AG09309 (cell line): ENCODE results near the gene HDHD2.

ENCODE experiments used
- DNase-seq: peaks from one replicate; pipeline ENCODE4 v3.0.0-alpha.2; 2010; ENCODE audit warnings: low read depth
- H3K4me3 ChIP-seq: 2 replicates; pipeline ENCODE4 v1.5.1; 2011; ENCODE audit warnings: mild to moderate bottlenecking, low read depth, low read length, moderate library complexity; ENCODE audit not compliant: control insufficient read depth
- TF ChIP-seq, protein P1 (sequence below): IDR thresholded peaks from 2 replicates; pipeline ENCODE4 v1.5.1; 2011; ENCODE audit warnings: mild to moderate bottlenecking, low read depth, low read length, inconsistent platforms; ENCODE audit not compliant: insufficient read depth, control insufficient read depth; ENCODE audit errors: missing control alignments

The HDHD2 gene

GRCh38 chr18:47120428-47120827 is 29.9 kb downstream of the HDHD2 start:
- DNase-seq = no peak
- H3K4me3 ChIP-seq = no peak overlapping the region
- TF ChIP-seq, protein P1, sequence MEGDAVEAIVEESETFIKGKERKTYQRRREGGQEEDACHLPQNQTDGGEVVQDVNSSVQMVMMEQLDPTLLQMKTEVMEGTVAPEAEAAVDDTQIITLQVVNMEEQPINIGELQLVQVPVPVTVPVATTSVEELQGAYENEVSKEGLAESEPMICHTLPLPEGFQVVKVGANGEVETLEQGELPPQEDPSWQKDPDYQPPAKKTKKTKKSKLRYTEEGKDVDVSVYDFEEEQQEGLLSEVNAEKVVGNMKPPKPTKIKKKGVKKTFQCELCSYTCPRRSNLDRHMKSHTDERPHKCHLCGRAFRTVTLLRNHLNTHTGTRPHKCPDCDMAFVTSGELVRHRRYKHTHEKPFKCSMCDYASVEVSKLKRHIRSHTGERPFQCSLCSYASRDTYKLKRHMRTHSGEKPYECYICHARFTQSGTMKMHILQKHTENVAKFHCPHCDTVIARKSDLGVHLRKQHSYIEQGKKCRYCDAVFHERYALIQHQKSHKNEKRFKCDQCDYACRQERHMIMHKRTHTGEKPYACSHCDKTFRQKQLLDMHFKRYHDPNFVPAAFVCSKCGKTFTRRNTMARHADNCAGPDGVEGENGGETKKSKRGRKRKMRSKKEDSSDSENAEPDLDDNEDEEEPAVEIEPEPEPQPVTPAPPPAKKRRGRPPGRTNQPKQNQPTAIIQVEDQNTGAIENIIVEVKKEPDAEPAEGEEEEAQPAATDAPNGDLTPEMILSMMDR = no peak

DNA sequence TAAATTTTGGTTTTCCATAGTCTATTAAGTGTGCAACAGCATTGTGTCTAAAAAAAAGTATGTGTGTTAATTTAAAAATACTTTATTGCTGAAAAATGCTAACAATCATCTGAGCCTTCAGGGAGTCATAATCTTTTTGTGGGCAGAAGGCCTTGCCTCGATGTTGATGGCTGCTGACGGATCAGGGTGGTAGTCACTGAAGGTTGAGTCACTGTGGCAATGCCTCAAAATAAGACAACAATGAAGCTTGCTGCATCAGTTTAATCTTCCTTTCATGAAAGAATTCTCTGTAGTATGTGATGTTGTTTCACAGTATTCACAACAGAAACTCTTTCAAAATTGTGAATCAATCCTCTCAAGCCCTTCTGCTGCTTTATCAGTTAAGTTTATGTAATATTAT is 31.3 kb downstream of the HDHD2 start:
- DNase-seq = peak; percentile 45
- TF ChIP-seq, protein P1 = no peak
- H3K4me3 ChIP-seq = no peak overlapping the region

GRCh38 chr18:47115205-47115604 is 35.1 kb downstream of the HDHD2 start:
- no peak for DNase-seq
- no peak overlapping the region for H3K4me3 ChIP-seq
- TF ChIP-seq, protein P1 = no peak

GRCh38 chr18:47113796-47114540 is 36.3 kb downstream of the HDHD2 start:
- H3K4me3 ChIP-seq = no peak overlapping the region
- TF ChIP-seq, protein P1 = no peak
- DNase-seq = peak; percentile 35

GRCh38 chr18:47110492-47111274 is 39.6 kb downstream of the HDHD2 start:
- H3K4me3 ChIP-seq = no peak overlapping the region
- TF ChIP-seq, protein P1 = no peak
- DNase-seq = no peak

DNA sequence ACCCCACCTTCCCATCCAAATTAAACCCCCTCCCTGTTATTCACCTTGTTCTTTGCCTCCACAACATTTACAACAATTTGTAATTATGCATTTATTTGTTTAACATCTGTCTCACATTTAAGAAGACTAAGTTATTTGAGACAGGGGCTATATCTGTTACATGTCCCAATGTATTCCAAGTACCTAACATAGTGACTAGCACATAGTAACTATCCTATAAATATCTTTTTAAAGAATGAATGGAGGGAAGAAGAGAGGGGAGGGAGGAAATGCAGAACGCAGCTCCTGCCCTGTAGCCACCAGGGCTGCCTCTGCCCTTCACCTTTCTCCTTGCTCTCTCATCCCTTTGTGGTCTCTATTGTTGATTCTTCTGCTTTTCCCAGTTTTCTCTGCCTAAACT is 40.6 kb downstream of the HDHD2 start:
- TF ChIP-seq, protein P1 = no peak
- no peak overlapping the region for H3K4me3 ChIP-seq
- DNase-seq = no peak
